Measurements from ENCODE around the gene THBS4. TPM values are rescaled to one million over a fixed set of nuclear protein-coding genes. Genes with fewer than 3 reads are reported as not detected.

The THBS4 gene
- total RNA-seq, 2 experiments from 2014 or later = 0.64 to 0.85 TPM

- CTCF ChIA-PET = no interaction called here
These were observed 4.0 kb upstream of the THBS4 start for GRCh38 chr5:80031109-80031508.

GRCh38 chr5:80033513-80033912 is 1.6 kb upstream of the THBS4 start:
- H3K27ac Mint-ChIP-seq = no peak overlapping the region
- H3K36me3 Mint-ChIP-seq (ENCODE audit: low read depth) = peaks cover 2% of the 10 kb centered on the region
- ChIA-PET POLR2A (no interaction called here), CTCF (interaction anchor here (0.8 to 1.5 kb wide), 2 partner anchors 19 to 56 kb away, joined by 3 to 5 read pairs; no protein-coding TSS in a partner anchor)
- H3K4me3 Mint-ChIP-seq = no peak overlapping the region
- no peaks in the 10 kb centered on the region for H3K9me3 Mint-ChIP-seq
- H3K27me3 Mint-ChIP-seq = peaks cover 39% of the 10 kb centered on the region
- no peak for DNase-seq
- peaks cover 30% of the 10 kb centered on the region for H3K4me1 Mint-ChIP-seq

More at GRCh38 chr5:80031109-80031508, 4.0 kb upstream of the THBS4 start:
- Mint-ChIP-seq H3K4me1 (peaks cover 32% of the 10 kb centered on the region), H3K27ac (no peak overlapping the region), H3K9me3 (no peaks in the 10 kb centered on the region), H3K36me3 (ENCODE audit: low read depth) (peaks cover 2% of the 10 kb centered on the region), H3K4me3 (no peak overlapping the region), H3K27me3 (peaks cover 27% of the 10 kb centered on the region)
- DNase-seq = no peak
- POLR2A ChIA-PET = no interaction called here

GRCh38 chr5:80034559-80034958 is 589 bp upstream of the THBS4 start:
- peaks cover 2% of the 10 kb centered on the region for H3K36me3 Mint-ChIP-seq (ENCODE audit: low read depth)
- peaks cover 30% of the 10 kb centered on the region for H3K4me1 Mint-ChIP-seq
- H3K27me3 Mint-ChIP-seq = peaks cover 39% of the 10 kb centered on the region
- H3K4me3 Mint-ChIP-seq = peak overlapping the region; percentile 57
- DNase-seq = no peak
- CTCF ChIA-PET = interaction anchor here (0.8 to 1.5 kb wide), 2 partner anchors 20 to 57 kb away, joined by 3 to 5 read pairs; no protein-coding TSS in a partner anchor
- H3K9me3 Mint-ChIP-seq = no peaks in the 10 kb centered on the region
- no peak overlapping the region for H3K27ac Mint-ChIP-seq
- POLR2A ChIA-PET = interaction anchor here (0.5 kb wide), 1 partner anchor 44 kb away, joined by 3 read pairs; no protein-coding TSS in a partner anchor

GRCh38 chr5:80035839-80036238 is 691 bp downstream of the THBS4 start:
- ChIA-PET CTCF (interaction anchor here (1.1 kb wide), 1 partner anchor 14 kb away, joined by 4 read pairs; no protein-coding TSS in a partner anchor), POLR2A (no interaction called here)
- H3K4me3 Mint-ChIP-seq = peak overlapping the region; percentile 18
- peaks cover 2% of the 10 kb centered on the region for H3K36me3 Mint-ChIP-seq (ENCODE audit: low read depth)
- no peak overlapping the region for H3K27ac Mint-ChIP-seq
- DNase-seq = no peak
- H3K27me3 Mint-ChIP-seq = peaks cover 42% of the 10 kb centered on the region
- H3K9me3 Mint-ChIP-seq = no peaks in the 10 kb centered on the region
- peaks cover 30% of the 10 kb centered on the region for H3K4me1 Mint-ChIP-seq

- H3K4me3 Mint-ChIP-seq = no peak overlapping the region
- ChIA-PET CTCF (interaction anchor here (0.5 to 1.3 kb wide), 3 partner anchors 14 to 25 kb away, joined by 3 to 4 read pairs (median 4); no protein-coding TSS in a partner anchor), POLR2A (no interaction called here)
- H3K4me1 Mint-ChIP-seq = peaks cover 26% of the 10 kb centered on the region
- H3K27ac Mint-ChIP-seq = no peak overlapping the region
- peaks cover 44% of the 10 kb centered on the region for H3K27me3 Mint-ChIP-seq
- H3K36me3 Mint-ChIP-seq (ENCODE audit: low read depth) = peaks cover 2% of the 10 kb centered on the region
- DNase-seq = no peak
- H3K9me3 Mint-ChIP-seq = no peaks in the 10 kb centered on the region
These were observed 1.5 kb downstream of the THBS4 start for GRCh38 chr5:80036615-80037014.

- CTCF ChIA-PET = interaction anchor here (1.3 kb wide), 1 partner anchor 25 kb away, joined by 3 read pairs; no protein-coding TSS in a partner anchor
These were observed 2.2 kb downstream of the THBS4 start for GRCh38 chr5:80037366-80037765.

GRCh38 chr5:80039650-80040049 is 4.5 kb downstream of the THBS4 start:
- no peak overlapping the region for H3K27ac Mint-ChIP-seq
- no peaks in the 10 kb centered on the region for H3K9me3 Mint-ChIP-seq
- H3K36me3 Mint-ChIP-seq (ENCODE audit: low read depth) = peaks cover 2% of the 10 kb centered on the region
- ChIA-PET POLR2A (no interaction called here), CTCF (no interaction called here)
- DNase-seq = no peak
- peaks cover 34% of the 10 kb centered on the region for H3K27me3 Mint-ChIP-seq
- peaks cover 11% of the 10 kb centered on the region for H3K4me1 Mint-ChIP-seq
- no peak overlapping the region for H3K4me3 Mint-ChIP-seq

More at GRCh38 chr5:80037366-80037765, 2.2 kb downstream of the THBS4 start:
- peaks cover 44% of the 10 kb centered on the region for H3K27me3 Mint-ChIP-seq
- peaks cover 26% of the 10 kb centered on the region for H3K4me1 Mint-ChIP-seq
- POLR2A ChIA-PET = interaction anchor here (0.7 kb wide), 1 partner anchor 12 kb away, joined by 4 read pairs; no protein-coding TSS in a partner anchor
- H3K4me3 Mint-ChIP-seq = no peak overlapping the region
- H3K27ac Mint-ChIP-seq = no peak overlapping the region
- H3K9me3 Mint-ChIP-seq = no peaks in the 10 kb centered on the region
- no peak for DNase-seq
- H3K36me3 Mint-ChIP-seq (ENCODE audit: low read depth) = peaks cover 2% of the 10 kb centered on the region

- H3K36me3 Mint-ChIP-seq (ENCODE audit: low read depth) = no peaks in the 10 kb centered on the region
- ChIA-PET CTCF (no interaction called here), POLR2A (no interaction called here)
- peaks cover 4% of the 10 kb centered on the region for H3K4me1 Mint-ChIP-seq
- no peak overlapping the region for H3K4me3 Mint-ChIP-seq
- H3K9me3 Mint-ChIP-seq = no peaks in the 10 kb centered on the region
- H3K27ac Mint-ChIP-seq = no peak overlapping the region
- H3K27me3 Mint-ChIP-seq = peaks cover 29% of the 10 kb centered on the region
- DNase-seq = no peak
These were observed 6.4 kb downstream of the THBS4 start for GRCh38 chr5:80041527-80041926.

- POLR2A ChIA-PET = no interaction called here
- CTCF ChIA-PET = no interaction called here
- no peaks in the 10 kb centered on the region for H3K9me3 Mint-ChIP-seq
- DNase-seq = no peak
- no peaks in the 10 kb centered on the region for H3K36me3 Mint-ChIP-seq (ENCODE audit: low read depth)
- no peak overlapping the region for H3K4me3 Mint-ChIP-seq
- no peak overlapping the region for H3K27ac Mint-ChIP-seq
- peaks cover 22% of the 10 kb centered on the region for H3K27me3 Mint-ChIP-seq
- peaks cover 3% of the 10 kb centered on the region for H3K4me1 Mint-ChIP-seq
These were observed 7.2 kb downstream of the THBS4 start for GRCh38 chr5:80042330-80042729.

- ChIA-PET POLR2A (no interaction called here), CTCF (no interaction called here)
- Mint-ChIP-seq H3K27ac (no peak overlapping the region), H3K27me3 (peaks cover 17% of the 10 kb centered on the region), H3K4me3 (no peak overlapping the region), H3K36me3 (ENCODE audit: low read depth) (no peaks in the 10 kb centered on the region), H3K9me3 (no peaks in the 10 kb centered on the region), H3K4me1 (no peaks in the 10 kb centered on the region)
- DNase-seq = no peak
These were observed 8.0 kb downstream of the THBS4 start for GRCh38 chr5:80043187-80043586.

- H3K4me1 Mint-ChIP-seq = no peaks in the 10 kb centered on the region
- no peaks in the 10 kb centered on the region for H3K9me3 Mint-ChIP-seq
- no peaks in the 10 kb centered on the region for H3K36me3 Mint-ChIP-seq (ENCODE audit: low read depth)
- CTCF ChIA-PET = interaction anchor here (0.7 to 0.9 kb wide), 2 partner anchors 58 to 64 kb away, joined by 3 read pairs; no protein-coding TSS in a partner anchor
- H3K27me3 Mint-ChIP-seq = peaks cover 20% of the 10 kb centered on the region
- POLR2A ChIA-PET = no interaction called here
- H3K4me3 Mint-ChIP-seq = no peak overlapping the region
- no peak overlapping the region for H3K27ac Mint-ChIP-seq
- DNase-seq = no peak
These were observed 13.1 kb downstream of the THBS4 start for GRCh38 chr5:80048084-80048780.

- H3K27ac Mint-ChIP-seq = no peak overlapping the region
- ChIA-PET CTCF (no interaction called here), POLR2A (no interaction called here)
- H3K4me1 Mint-ChIP-seq = no peaks in the 10 kb centered on the region
- no peak overlapping the region for H3K4me3 Mint-ChIP-seq
- peaks cover 8% of the 10 kb centered on the region for H3K27me3 Mint-ChIP-seq
- no peaks in the 10 kb centered on the region for H3K36me3 Mint-ChIP-seq (ENCODE audit: low read depth)
- H3K9me3 Mint-ChIP-seq = no peaks in the 10 kb centered on the region
- no peak for DNase-seq
These were observed 17.3 kb downstream of the THBS4 start for GRCh38 chr5:80052464-80052863.

GRCh38 chr5:80054682-80055081 is 19.5 kb downstream of the THBS4 start:
- ChIA-PET POLR2A (no interaction called here), CTCF (interaction anchor here (0.7 kb wide), 2 partner anchors 10 to 18 kb away, joined by 3 to 4 read pairs; no protein-coding TSS in a partner anchor)
- H3K36me3 Mint-ChIP-seq (ENCODE audit: low read depth) = no peaks in the 10 kb centered on the region
- no peak overlapping the region for H3K4me3 Mint-ChIP-seq
- no peak overlapping the region for H3K27ac Mint-ChIP-seq
- H3K4me1 Mint-ChIP-seq = no peaks in the 10 kb centered on the region
- DNase-seq = no peak
- H3K9me3 Mint-ChIP-seq = no peaks in the 10 kb centered on the region
- H3K27me3 Mint-ChIP-seq = peaks cover 3% of the 10 kb centered on the region

All from activated CD4-positive, alpha-beta T cell treated with anti-CD3 and anti-CD28 coated beads, Interleukin-2, amount 10 ng/mL, durations not matched to agents 7 days and 5 days (primary cell).